ENCODE results near the gene SNCAIP. TPM values are rescaled to one million over a fixed set of nuclear protein-coding genes. Genes with fewer than 3 reads are reported as not detected.

The SNCAIP gene
- total and polyA plus RNA-seq, 12 donors = 0.54 to 2.5 (median 1.4) TPM

GRCh38 chr5:122366501-122366900 is 54.5 kb downstream of the SNCAIP start:
- 76 to 78% methylated on average over 3 of the region's 3 CpGs for WGBS, 2 donors
- intact Hi-C loops (cut with DNase I) = no loop called here
- ATAC-seq = peak in 2 of 8 donors; percentile 11 to 42
- H3K27ac ChIP-seq = no peak overlapping the region
- H3K4me3 ChIP-seq = no peak overlapping the region
- no peaks in the 10 kb centered on the region for H3K9me3 ChIP-seq
- no peak for TF ChIP-seq CTCF (IDR thresholded peaks at IDR 0.05)
- no peaks in the 10 kb centered on the region for H3K27me3 ChIP-seq
- DNase-seq = no peak
- H3K36me3 ChIP-seq = no peaks in the 10 kb centered on the region
- H3K4me1 ChIP-seq = peaks cover 0 to 8% (median 0%) of the 10 kb centered on the region in 9 donors

- 72 to 73% methylated on average over 3 of the region's 3 CpGs for WGBS, 2 donors
- H3K27me3 ChIP-seq = no peaks in the 10 kb centered on the region
- H3K27ac ChIP-seq = no peak overlapping the region
- DNase-seq = peak in 1 of 2 donors; percentile 5
- H3K4me1 ChIP-seq = peaks cover 0 to 8% (median 0%) of the 10 kb centered on the region in 9 donors
- H3K9me3 ChIP-seq = no peaks in the 10 kb centered on the region
- ATAC-seq = no peak
- H3K4me3 ChIP-seq = no peak overlapping the region
- TF ChIP-seq CTCF (IDR thresholded peaks at IDR 0.05) = no peak
- H3K36me3 ChIP-seq = no peaks in the 10 kb centered on the region
- intact Hi-C loops (cut with DNase I) = no loop called here
Observed at GRCh38 chr5:122367456-122367855, 55.4 kb downstream of the SNCAIP start.

GRCh38 chr5:122368510-122369251 is 56.6 kb downstream of the SNCAIP start:
- DNase-seq = no peak
- 84 to 86% methylated on average over 5 of the region's 5 CpGs for WGBS, 2 donors
- H3K9me3 ChIP-seq = no peaks in the 10 kb centered on the region
- no peak for TF ChIP-seq CTCF (IDR thresholded peaks at IDR 0.05)
- H3K36me3 ChIP-seq = no peaks in the 10 kb centered on the region
- intact Hi-C loops (cut with DNase I) = no loop called here
- H3K4me3 ChIP-seq = no peak overlapping the region
- ATAC-seq = peak in 3 of 8 donors; percentile 24 to 42 (median 35)
- H3K4me1 ChIP-seq = peaks cover 0 to 8% (median 0%) of the 10 kb centered on the region in 9 donors
- H3K27me3 ChIP-seq = no peaks in the 10 kb centered on the region
- H3K27ac ChIP-seq = no peak overlapping the region

- Histone ChIP-seq H3K27me3 (no peaks in the 10 kb centered on the region), H3K9me3 (no peaks in the 10 kb centered on the region), H3K36me3 (no peaks in the 10 kb centered on the region), H3K27ac (no peak overlapping the region), H3K4me3 (no peak overlapping the region), H3K4me1 (peaks cover 0 to 8% (median 0%) of the 10 kb centered on the region in 9 donors)
- intact Hi-C loops (cut with DNase I) = no loop called here
- DNase-seq (no peak), ATAC-seq (no peak)
- WGBS, 2 donors = 80 to 81% methylated on average over 4 of the region's 4 CpGs
- no peak for TF ChIP-seq CTCF (IDR thresholded peaks at IDR 0.05)
Observed at GRCh38 chr5:122369253-122369815, 57.3 kb downstream of the SNCAIP start.
